ENCODE results near the gene AGBL3. TPM values are rescaled to one million over a fixed set of nuclear protein-coding genes. Genes with fewer than 3 reads are reported as not detected.

The AGBL3 gene
- polyA plus RNA-seq, 3 donors from 2014 or later = 0.43 to 1.2 TPM; not detected in 1

- Mint-ChIP-seq H3K36me3 (peaks cover 29 to 30% (median 30%) of the 10 kb centered on the region in 3 donors), H3K4me1 (peaks cover 79 to 92% of the 10 kb centered on the region in 2 donors), H3K9me3 (peaks cover 0 to 23% (median 3%) of the 10 kb centered on the region in 6 donors), H3K4me3 (peak overlapping the region; percentile 86 to 99 (median 93)), H3K27me3 (ENCODE audit: low read depth in 3 of 3) (peaks cover 0 to 9% (median 1%) of the 10 kb centered on the region in 3 donors), H3K27ac (peak overlapping the region; percentile 31 to 99 (median 64))
- DNase-seq = no peak
Measured at GRCh38 chr7:135150072-135150782, 163.9 kb downstream of the AGBL3 start.

- Mint-ChIP-seq H3K36me3 (peaks cover 35 to 39% (median 37%) of the 10 kb centered on the region in 3 donors), H3K27ac (peak overlapping the region; percentile 42 to 98 (median 68)), H3K27me3 (ENCODE audit: low read depth in 3 of 3) (peaks cover 0 to 9% (median 1%) of the 10 kb centered on the region in 3 donors), H3K9me3 (peaks cover 5 to 32% (median 12%) of the 10 kb centered on the region in 6 donors), H3K4me3 (peak overlapping the region in 4 of 5 donors; percentile 39 to 99 (median 84)), H3K4me1 (peaks cover 73 to 89% of the 10 kb centered on the region in 2 donors)
- DNase-seq = no peak
Measured at GRCh38 chr7:135151132-135151531, 164.8 kb downstream of the AGBL3 start.

- Mint-ChIP-seq H3K27me3 (ENCODE audit: low read depth in 3 of 3) (peaks cover 0 to 9% (median 1%) of the 10 kb centered on the region in 3 donors), H3K36me3 (peaks cover 39 to 43% (median 41%) of the 10 kb centered on the region in 3 donors), H3K4me3 (peak overlapping the region in 4 of 5 donors; percentile 39 to 73 (median 64)), H3K9me3 (peaks cover 8 to 36% (median 16%) of the 10 kb centered on the region in 6 donors), H3K4me1 (peaks cover 71 to 89% of the 10 kb centered on the region in 2 donors), H3K27ac (peak overlapping the region; percentile 42 to 98 (median 68))
- DNase-seq = no peak
Measured at GRCh38 chr7:135151533-135151932, 165.2 kb downstream of the AGBL3 start.

- peaks cover 46 to 50% (median 49%) of the 10 kb centered on the region in 3 donors for H3K36me3 Mint-ChIP-seq
- H3K4me1 Mint-ChIP-seq = peaks cover 72 to 89% of the 10 kb centered on the region in 2 donors
- H3K9me3 Mint-ChIP-seq = peaks cover 13 to 42% (median 21%) of the 10 kb centered on the region in 6 donors
- H3K27ac Mint-ChIP-seq = peak overlapping the region in 4 of 6 donors; percentile 14 to 38 (median 22)
- H3K27me3 Mint-ChIP-seq (ENCODE audit: low read depth in 3 of 3) = peaks cover 0 to 7% (median 1%) of the 10 kb centered on the region in 3 donors
- no peak overlapping the region for H3K4me3 Mint-ChIP-seq
- no peak for DNase-seq
Measured at GRCh38 chr7:135152442-135152841, 166.1 kb downstream of the AGBL3 start.

GRCh38 chr7:135154734-135155133, 168.4 kb downstream of the AGBL3 start:
- Mint-ChIP-seq H3K36me3 (peaks cover 46 to 56% (median 50%) of the 10 kb centered on the region in 3 donors), H3K4me3 (no peak overlapping the region), H3K4me1 (peaks cover 72 to 86% of the 10 kb centered on the region in 2 donors), H3K9me3 (peaks cover 13 to 42% (median 21%) of the 10 kb centered on the region in 6 donors), H3K27ac (peak overlapping the region in 2 of 6 donors; percentile 2 to 25), H3K27me3 (ENCODE audit: low read depth in 3 of 3) (peaks cover 0 to 1% (median 0%) of the 10 kb centered on the region in 3 donors)
- no peak for DNase-seq

- Mint-ChIP-seq H3K36me3 (peaks cover 45 to 60% (median 59%) of the 10 kb centered on the region in 3 donors), H3K9me3 (peaks cover 13 to 42% (median 21%) of the 10 kb centered on the region in 6 donors), H3K4me3 (no peak overlapping the region), H3K27ac (peak overlapping the region in 2 of 6 donors; percentile 35 to 36), H3K4me1 (peaks cover 71 to 86% of the 10 kb centered on the region in 2 donors), H3K27me3 (ENCODE audit: low read depth in 3 of 3) (peaks cover 0 to 1% (median under 1%) of the 10 kb centered on the region in 3 donors)
- DNase-seq = no peak
Measured at GRCh38 chr7:135156290-135156689, 170.0 kb downstream of the AGBL3 start.

- Mint-ChIP-seq H3K36me3 (peaks cover 33 to 64% (median 54%) of the 10 kb centered on the region in 3 donors), H3K9me3 (peaks cover 13 to 38% (median 21%) of the 10 kb centered on the region in 6 donors), H3K4me3 (no peak overlapping the region), H3K27ac (peak overlapping the region; percentile 36 to 86 (median 60)), H3K4me1 (peaks cover 74 to 89% of the 10 kb centered on the region in 2 donors), H3K27me3 (ENCODE audit: low read depth in 3 of 3) (peaks cover 0 to 4% (median 4%) of the 10 kb centered on the region in 3 donors)
- no peak for DNase-seq
Measured at GRCh38 chr7:135158141-135158655, 171.9 kb downstream of the AGBL3 start.

- Mint-ChIP-seq H3K4me1 (peaks cover 70 to 88% of the 10 kb centered on the region in 2 donors), H3K36me3 (peaks cover 30 to 60% (median 49%) of the 10 kb centered on the region in 3 donors), H3K4me3 (peak overlapping the region in 1 of 5 donors; percentile 12), H3K27ac (peak overlapping the region; percentile 52 to 86 (median 80)), H3K27me3 (ENCODE audit: low read depth in 3 of 3) (peaks cover 0 to 4% (median 4%) of the 10 kb centered on the region in 3 donors), H3K9me3 (peaks cover 13 to 33% (median 21%) of the 10 kb centered on the region in 6 donors)
- no peak for DNase-seq
Measured at GRCh38 chr7:135158874-135159273, 172.6 kb downstream of the AGBL3 start.

GRCh38 chr7:135159359-135160085, 173.2 kb downstream of the AGBL3 start:
- DNase-seq = no peak
- Mint-ChIP-seq H3K4me3 (peak overlapping the region; percentile 18 to 68 (median 51)), H3K36me3 (peaks cover 23 to 57% (median 43%) of the 10 kb centered on the region in 3 donors), H3K4me1 (peaks cover 64 to 88% of the 10 kb centered on the region in 2 donors), H3K9me3 (peaks cover 13 to 26% (median 19%) of the 10 kb centered on the region in 6 donors), H3K27me3 (ENCODE audit: low read depth in 3 of 3) (peaks cover 0 to 4% (median 4%) of the 10 kb centered on the region in 3 donors), H3K27ac (peak overlapping the region; percentile 52 to 86 (median 80))

GRCh38 chr7:135160098-135160857, 174.0 kb downstream of the AGBL3 start:
- Mint-ChIP-seq H3K27me3 (ENCODE audit: low read depth in 3 of 3) (peaks cover 0 to 4% (median 4%) of the 10 kb centered on the region in 3 donors), H3K9me3 (peaks cover 12 to 19% (median 17%) of the 10 kb centered on the region in 6 donors), H3K4me3 (peak overlapping the region; percentile 18 to 68 (median 51)), H3K4me1 (peaks cover 65 to 82% of the 10 kb centered on the region in 2 donors), H3K36me3 (peaks cover 16 to 50% (median 36%) of the 10 kb centered on the region in 3 donors), H3K27ac (peak overlapping the region; percentile 68 to 92 (median 83))
- DNase-seq = no peak

- DNase-seq = no peak
- Mint-ChIP-seq H3K27ac (peak overlapping the region; percentile 68 to 92 (median 83)), H3K9me3 (peaks cover 6 to 11% (median 10%) of the 10 kb centered on the region in 6 donors), H3K27me3 (ENCODE audit: low read depth in 3 of 3) (peaks cover 0 to 4% (median 4%) of the 10 kb centered on the region in 3 donors), H3K36me3 (peaks cover 11 to 42% (median 29%) of the 10 kb centered on the region in 3 donors), H3K4me3 (peak overlapping the region in 3 of 5 donors; percentile 6 to 51 (median 29)), H3K4me1 (peaks cover 65 to 85% of the 10 kb centered on the region in 2 donors)
Measured at GRCh38 chr7:135160858-135161653, 174.7 kb downstream of the AGBL3 start.

- Mint-ChIP-seq H3K36me3 (peaks cover 5 to 36% (median 23%) of the 10 kb centered on the region in 3 donors), H3K27me3 (ENCODE audit: low read depth in 3 of 3) (peaks cover 1 to 4% (median 4%) of the 10 kb centered on the region in 3 donors), H3K4me3 (peak overlapping the region in 1 of 5 donors; percentile 29), H3K9me3 (peaks cover 0 to 5% (median 4%) of the 10 kb centered on the region in 6 donors), H3K4me1 (peaks cover 66 to 85% of the 10 kb centered on the region in 2 donors), H3K27ac (peak overlapping the region in 5 of 6 donors; percentile 49 to 86 (median 74))
- DNase-seq = no peak
Measured at GRCh38 chr7:135161669-135162068, 175.4 kb downstream of the AGBL3 start.
